Mammary epithelial cell (primary cell): Measurements from ENCODE around the gene SV2B.

Source experiments
- EZH2 ChIP-seq: IDR thresholded peaks from 2 replicates; pipeline ENCODE4 v1.6.1; 2012; ENCODE audit warnings: low read length, inconsistent platforms, borderline replicate concordance
- TF ChIP-seq, protein P1 (sequence below), 2 donors: IDR thresholded peaks in 1 of 2; conservative IDR thresholded peaks in 1 of 2; 2 replicates each; pipeline ENCODE4 v1.5.1; 2011 to 2012; ENCODE audit warnings: inconsistent platforms in 2 of 2, low read length in 2 of 2, mild to moderate bottlenecking in 2 of 2, control low read depth in 1 of 2, low read depth in 1 of 2; ENCODE audit not compliant: insufficient read depth in 1 of 2; ENCODE audit errors: extremely low read depth in 1 of 2

DNA sequence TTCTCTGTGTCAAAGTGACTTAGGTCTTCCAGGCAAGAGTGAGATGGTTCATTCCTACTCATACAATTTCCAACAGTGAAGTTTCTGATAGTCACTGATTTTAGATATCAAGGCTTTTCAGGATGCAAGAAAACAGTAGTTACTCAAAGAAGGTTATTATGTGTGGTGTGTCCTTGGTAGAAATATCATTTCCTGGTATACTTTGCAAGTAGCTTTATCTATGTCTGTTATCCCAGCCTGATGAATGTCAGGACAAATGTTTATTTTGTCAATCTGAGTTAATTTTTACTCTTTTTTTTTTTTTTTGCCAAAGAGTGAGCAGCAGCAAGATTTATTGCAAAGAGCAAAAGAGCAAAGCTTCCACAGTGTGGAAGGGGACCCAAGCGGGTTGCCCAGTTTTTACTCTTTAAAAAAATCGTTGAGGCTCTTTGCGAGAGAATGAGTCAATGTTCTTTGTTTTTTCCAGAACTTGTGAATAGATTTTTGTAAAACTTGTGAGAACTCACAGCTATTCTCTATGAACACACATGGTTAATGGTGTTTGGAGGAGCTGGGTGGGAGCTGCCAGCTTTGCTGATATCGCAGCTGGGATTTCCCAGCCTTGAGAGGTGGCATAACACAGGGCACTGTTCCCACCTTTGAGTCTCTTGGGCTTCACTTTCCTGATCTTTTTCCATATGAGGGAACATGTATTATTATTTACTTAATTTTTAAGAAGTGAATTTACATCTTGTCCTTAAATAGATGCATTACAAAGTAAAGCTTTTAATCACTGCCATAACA, 51.9 kb downstream of the SV2B start:
- TF ChIP-seq, protein P1, sequence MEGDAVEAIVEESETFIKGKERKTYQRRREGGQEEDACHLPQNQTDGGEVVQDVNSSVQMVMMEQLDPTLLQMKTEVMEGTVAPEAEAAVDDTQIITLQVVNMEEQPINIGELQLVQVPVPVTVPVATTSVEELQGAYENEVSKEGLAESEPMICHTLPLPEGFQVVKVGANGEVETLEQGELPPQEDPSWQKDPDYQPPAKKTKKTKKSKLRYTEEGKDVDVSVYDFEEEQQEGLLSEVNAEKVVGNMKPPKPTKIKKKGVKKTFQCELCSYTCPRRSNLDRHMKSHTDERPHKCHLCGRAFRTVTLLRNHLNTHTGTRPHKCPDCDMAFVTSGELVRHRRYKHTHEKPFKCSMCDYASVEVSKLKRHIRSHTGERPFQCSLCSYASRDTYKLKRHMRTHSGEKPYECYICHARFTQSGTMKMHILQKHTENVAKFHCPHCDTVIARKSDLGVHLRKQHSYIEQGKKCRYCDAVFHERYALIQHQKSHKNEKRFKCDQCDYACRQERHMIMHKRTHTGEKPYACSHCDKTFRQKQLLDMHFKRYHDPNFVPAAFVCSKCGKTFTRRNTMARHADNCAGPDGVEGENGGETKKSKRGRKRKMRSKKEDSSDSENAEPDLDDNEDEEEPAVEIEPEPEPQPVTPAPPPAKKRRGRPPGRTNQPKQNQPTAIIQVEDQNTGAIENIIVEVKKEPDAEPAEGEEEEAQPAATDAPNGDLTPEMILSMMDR (conservative IDR thresholded peaks at IDR 0.05 in 1 of 2, IDR thresholded peaks at IDR 0.05 in 1 of 2; ENCODE audit: extremely low read depth in 1 of 2, insufficient read depth in 1 of 2, low read depth in 1 of 2, low read length in 2 of 2), result no peak
- TF ChIP-seq EZH2, result no peak
